SK-N-MC (cell line): ENCODE results near the gene CADPS.

ENCODE experiments used
- EZH2 ChIP-seq: fragments of 200-600 bp; sonication (generic); IDR thresholded peaks from one replicate; pipeline ENCODE4 v1.6.1; 2017; ENCODE audit warnings: antibody characterized with exemption
- FOXP2 ChIP-seq: optimal IDR thresholded peaks from 2 replicates; pipeline ENCODE3; 2011; ENCODE audit warnings: mild to moderate bottlenecking, moderate library complexity; ENCODE audit not compliant: insufficient read depth; ENCODE audit errors: extremely low read length, control extremely low read depth
- POLR2AphosphoS5 ChIP-seq: IDR thresholded peaks from 2 replicates; pipeline ENCODE4 v1.6.1; 2012; ENCODE audit warnings: mild to moderate bottlenecking, low read depth, low read length, borderline replicate concordance

- TF ChIP-seq EZH2 (no peak), POLR2AphosphoS5 (no peak), FOXP2 (no peak)
These were observed 342.4 kb downstream of the CADPS start for GRCh38 chr3:62532796-62533195.
